HG02588 (cell line): Measurements from ENCODE around the gene SVBP.

Experiments
- ATAC-seq: cut with Tn5 transposase; IDR thresholded peaks from one replicate; pipeline ENCODE4 v1.9.1; 2021; ENCODE audit warnings: mild to moderate bottlenecking, moderate library complexity; ENCODE audit not compliant: unreplicated experiment

SVBP gene

GRCh38 chr1:42765832-42766740, 51.1 kb downstream of the SVBP start:
- peak; percentile 21 for ATAC-seq

- no peak for ATAC-seq
Observed at GRCh38 chr1:42765269-42765668, 51.9 kb downstream of the SVBP start.

GRCh38 chr1:42762269-42762668, 54.9 kb downstream of the SVBP start:
- no peak for ATAC-seq

GRCh38 chr1:42761567-42761966, 55.6 kb downstream of the SVBP start:
- ATAC-seq, result no peak

- ATAC-seq, result no peak
Observed at GRCh38 chr1:42759114-42759513, 58.1 kb downstream of the SVBP start.

GRCh38 chr1:42758641-42759040, 58.6 kb downstream of the SVBP start:
- ATAC-seq, result no peak

- ATAC-seq, result no peak
Observed at GRCh38 chr1:42757892-42758275, 59.3 kb downstream of the SVBP start.
